Keratinocyte (primary cell): ENCODE data around the gene TMCC2. TPM values are rescaled to one million over a fixed set of nuclear protein-coding genes. Genes with fewer than 3 reads are reported as not detected.

Experiments
- DNase-seq: peaks from one replicate; pipeline ENCODE4 v3.0.0-alpha.2; 2011; ENCODE audit warnings: low read depth, missing footprints, low spot score
- FAIRE-seq: peaks from 2 replicates; lab custom pipeline; 2011; peaks lifted over from hg19 to GRCh38; lab: Jason Lieb, UNC
- H2AFZ ChIP-seq: 2 replicates; pipeline ENCODE4 v1.6.0; 2012; ENCODE audit warnings: low read length, control low read depth, inconsistent platforms; ENCODE audit not compliant: control insufficient read depth
- H3K27ac ChIP-seq: 2 replicates; pipeline ENCODE4 v1.5.1; 2011; ENCODE audit warnings: low read length; ENCODE audit not compliant: control insufficient read depth, insufficient read depth
- H3K27me3 ChIP-seq: 3 replicates; pipeline ENCODE4 v1.6.0; 2011; ENCODE audit warnings: low read length; ENCODE audit not compliant: control insufficient read depth, insufficient read depth; ENCODE audit errors: extremely low read depth
- H3K36me3 ChIP-seq, 2 experiments: 2 replicates in 1 of 2; 3 replicates in 1 of 2; pipeline ENCODE4 v1.5.1; 2011; ENCODE audit warnings: low read length in 2 of 2, mild to moderate bottlenecking in 1 of 2; ENCODE audit not compliant: control insufficient read depth in 2 of 2, insufficient read depth in 2 of 2; ENCODE audit errors: extremely low read depth in 1 of 2
- H3K4me1 ChIP-seq: 3 replicates; pipeline ENCODE4 v1.5.1; 2011; ENCODE audit warnings: low read length; ENCODE audit not compliant: control insufficient read depth, insufficient read depth; ENCODE audit errors: extremely low read depth
- H3K4me2 ChIP-seq: 3 replicates; pipeline ENCODE4 v1.6.0; 2011; ENCODE audit warnings: low read depth, low read length; ENCODE audit not compliant: control insufficient read depth, insufficient read depth; ENCODE audit errors: extremely low read depth
- H3K4me3 ChIP-seq, 3 experiments: fragments of 200-600 bp in 1 of 3; sonication (generic) in 1 of 3; 2 replicates in 2 of 3; 3 replicates in 1 of 3; pipeline ENCODE4 v1.5.1; 2011 to 2016; ENCODE audit warnings: low read length in 3 of 3, mild to moderate bottlenecking in 3 of 3, control low read depth in 2 of 3, inconsistent platforms in 1 of 3, low read depth in 1 of 3, mixed read lengths in 1 of 3, mixed run types in 1 of 3, moderate library complexity in 1 of 3; ENCODE audit not compliant: control insufficient read depth in 2 of 3, insufficient read depth in 2 of 3; ENCODE audit errors: extremely low read depth in 1 of 3
- H3K79me2 ChIP-seq: 2 replicates; pipeline ENCODE4 v1.6.0; 2012; ENCODE audit warnings: low read length; ENCODE audit not compliant: control insufficient read depth, insufficient read depth
- H3K9ac ChIP-seq: 3 replicates; pipeline ENCODE4 v1.6.0; 2011; ENCODE audit warnings: low read length; ENCODE audit not compliant: control insufficient read depth, insufficient read depth; ENCODE audit errors: extremely low read depth
- H3K9me1 ChIP-seq: 3 replicates; pipeline ENCODE4 v1.6.0; 2011; ENCODE audit warnings: low read length; ENCODE audit not compliant: control insufficient read depth, insufficient read depth; ENCODE audit errors: extremely low read depth
- H3K9me3 ChIP-seq: 2 replicates; pipeline ENCODE4 v1.5.1; 2012; ENCODE audit warnings: low read depth, low read length; ENCODE audit not compliant: control insufficient read depth
- H4K20me1 ChIP-seq: 3 replicates; pipeline ENCODE4 v1.6.0; 2011; ENCODE audit warnings: low read length; ENCODE audit not compliant: control insufficient read depth, insufficient read depth; ENCODE audit errors: extremely low read depth
- CTCF ChIP-seq, 3 experiments: IDR thresholded peaks in 1 of 3; conservative IDR thresholded peaks in 1 of 3; optimal IDR thresholded peaks in 1 of 3; 2 replicates in 2 of 3; 3 replicates in 1 of 3; pipeline versions ENCODE3 to v1.5.1; 2011; ENCODE audit warnings: low read length in 3 of 3, mild to moderate bottlenecking in 3 of 3, moderate library complexity in 2 of 3, control low read depth in 1 of 3, inconsistent platforms in 1 of 3; ENCODE audit not compliant: insufficient read depth in 2 of 3; ENCODE audit errors: extremely low read depth in 1 of 3
- EZH2 ChIP-seq: IDR thresholded peaks from one replicate; pipeline ENCODE4 v1.6.1; 2012; ENCODE audit warnings: inconsistent platforms, mild to moderate bottlenecking, low read length, moderate library complexity
- dilution Hi-C: fragments of 300-500 bp; cut with MboI; formaldehyde crosslinking; loops from one replicate; pipeline ENCODE4 v1.7.0; 2020; ENCODE audit warnings: low sequenced_read_pairs; ENCODE audit not compliant: extremely low pct_ligation_motif_present
- polyA plus RNA-seq, 5 experiments: library from polyadenylated mRNA; depleted of rRNA in 3 of 5; stranded (reverse) in 3 of 5; stranded (forward) in 1 of 5; unstranded in 1 of 5; fragments of >200 nt; gene quantifications; 1 replicate in 1 of 5; 2 replicates in 3 of 5; 3 replicates in 1 of 5; pipeline versions ENCODE4 v1.2.1 to v1.2.3, GENCODE V29; 2011 to 2012; ENCODE audit warnings: missing spikeins in 2 of 5, low read depth in 1 of 5, low replicate concordance in 1 of 5

The TMCC2 gene
- polyA plus RNA-seq, 1 donor (not counting 4 experiments of a cell fraction or from before 2014, with no cell fraction given): 0.60 TPM

- peaks cover 15% of the 10 kb centered on the region for H3K79me2 ChIP-seq
- no peaks in the 10 kb centered on the region for H3K36me3 ChIP-seq
- no peak for DNase-seq
- H3K4me2 ChIP-seq: no peak overlapping the region
- no peak for TF ChIP-seq EZH2
- TF ChIP-seq CTCF (optimal IDR thresholded peaks at IDR 0.05 in 1 of 3, IDR thresholded peaks at IDR 0.05 in 1 of 3, conservative IDR thresholded peaks at IDR 0.05 in 1 of 3; ENCODE audit: extremely low read depth in 1 of 3, insufficient read depth in 2 of 3, low read length in 3 of 3): no peak
- no peak overlapping the region for H3K27ac ChIP-seq
- H3K9ac ChIP-seq: no peak overlapping the region
- dilution Hi-C loops: no loop called here
- FAIRE-seq: no peak
- H2AFZ ChIP-seq: no peak overlapping the region
- no peaks in the 10 kb centered on the region for H4K20me1 ChIP-seq
- H3K4me3 ChIP-seq: no peak overlapping the region
- no peaks in the 10 kb centered on the region for H3K9me1 ChIP-seq
- peaks cover 5% of the 10 kb centered on the region for H3K4me1 ChIP-seq
- H3K9me3 ChIP-seq: no peaks in the 10 kb centered on the region
- H3K27me3 ChIP-seq: no peaks in the 10 kb centered on the region
Measured at GRCh38 chr1:205199090-205199930, 28.4 kb upstream of the TMCC2 start.

GRCh38 chr1:205199931-205200299, 27.8 kb upstream of the TMCC2 start:
- dilution Hi-C loops: no loop called here
- TF ChIP-seq EZH2: no peak
- TF ChIP-seq CTCF (optimal IDR thresholded peaks at IDR 0.05 in 1 of 3, IDR thresholded peaks at IDR 0.05 in 1 of 3, conservative IDR thresholded peaks at IDR 0.05 in 1 of 3; ENCODE audit: extremely low read depth in 1 of 3, insufficient read depth in 2 of 3, low read length in 3 of 3): no peak
- no peak overlapping the region for H3K9ac ChIP-seq
- DNase-seq (no peak), FAIRE-seq (no peak)
- H3K9me3 ChIP-seq: no peaks in the 10 kb centered on the region
- H3K9me1 ChIP-seq: no peaks in the 10 kb centered on the region
- H3K27ac ChIP-seq: no peak overlapping the region
- H3K4me2 ChIP-seq: no peak overlapping the region
- no peaks in the 10 kb centered on the region for H4K20me1 ChIP-seq
- H3K79me2 ChIP-seq: peaks cover 15% of the 10 kb centered on the region
- no peak overlapping the region for H2AFZ ChIP-seq
- peaks cover 8% of the 10 kb centered on the region for H3K4me1 ChIP-seq
- no peaks in the 10 kb centered on the region for H3K27me3 ChIP-seq
- no peaks in the 10 kb centered on the region for H3K36me3 ChIP-seq
- no peak overlapping the region for H3K4me3 ChIP-seq
